Adrenal gland (tissue), 12 donors: ENCODE data around the gene SPAG16. TPM values are rescaled to one million over a fixed set of nuclear protein-coding genes. Genes with fewer than 3 reads are reported as not detected.

Experiments used
- DNase-seq, 7 donors: peaks; one replicate each; pipeline ENCODE4 v3.0.0-alpha.2; 2019 to 2020
- H3K27ac ChIP-seq, 5 donors: fragments of 200-600 bp; sonication (generic) in 4 of 5; 1 replicate in 3 of 5; 2 replicates in 2 of 5; pipeline versions ENCODE4 v1.5.1 to v1.8.0; 2016 to 2020; ENCODE audit warnings: mild to moderate bottlenecking in 1 of 5
- H3K27me3 ChIP-seq: fragments of 200-600 bp; 2 replicates; pipeline ENCODE4 v1.8.0; 2021
- H3K36me3 ChIP-seq, 2 donors: fragments of 200-600 bp; replicated peaks in 1 of 2; 1 replicate in 1 of 2; 2 replicates in 1 of 2; pipeline versions ENCODE4 v1.5.1 to v1.8.0; 2018 to 2022
- H3K4me1 ChIP-seq, 2 donors: fragments of 200-600 bp; replicated peaks in 1 of 2; 1 replicate in 1 of 2; 2 replicates in 1 of 2; pipeline versions ENCODE4 v1.5.1 to v1.8.0; 2018 to 2021
- H3K4me3 ChIP-seq, 4 donors: fragments of 200-600 bp; sonication (generic) in 3 of 4; one replicate each; pipeline ENCODE4 v1.5.1; 2016 to 2018
- H3K9me3 ChIP-seq, 3 donors: fragments of 200-600 bp; sonication (generic) in 1 of 3; replicated peaks in 1 of 3; 1 replicate in 2 of 3; 2 replicates in 1 of 3; pipeline versions ENCODE4 v1.5.1 to v1.8.0; 2016 to 2021
- CTCF ChIP-seq, 6 experiments: fragments of 450-650 bp in 4 of 6; fragments of 200-600 bp in 2 of 6; sonication (generic) in 1 of 6; IDR thresholded peaks; 1 replicate in 5 of 6; 2 replicates in 1 of 6; pipeline versions ENCODE4 v1.5.1 to v1.8.0; 2016 to 2021; ENCODE audit warnings: antibody characterized with exemption in 6 of 6, mild to moderate bottlenecking in 2 of 6, moderate library complexity in 1 of 6
- POLR2A ChIP-seq, 2 donors: fragments of 450-650 bp; IDR thresholded peaks; one replicate each; pipeline ENCODE4 v1.6.1; 2017; ENCODE audit warnings: antibody characterized with exemption in 2 of 2, mild to moderate bottlenecking in 2 of 2, moderate library complexity in 1 of 2
- WGBS, 4 donors: extraction: QIAGEN DNeasy Blood & Tissue Kit in 2 of 4; methylation state at CpG; one replicate each; pipeline versions ENCODE4 v1.1.5 to v1.1.7; 2013 to 2017; 5-methylcytosine and 5-hydroxymethylcytosine counted together
- intact Hi-C, 2 donors: fragments of 100-400 bp; cut with DNase I; formaldehyde crosslinking; loops; one replicate each; pipeline versions ENCODE4 v1.14.1 to v1.15.0; 2022 to 2023
- polyA plus RNA-seq, 3 donors: library from polyadenylated mRNA; stranded (reverse); fragments of 200-250 nt in 2 of 3; fragments of 350-450 nt in 1 of 3; fragmentation: Illumina TruSeq in 1 of 3; extraction: RNeasy Lipid Tissue Mini Kit (QIAGEN cat#74804) in 1 of 3; gene quantifications; one replicate each; pipeline ENCODE4 v1.2.3, GENCODE V29; 2013 to 2014
- total RNA-seq, 9 donors: library from RNA; depleted of rRNA in 4 of 9; stranded (reverse); fragments of >200 nt in 4 of 9; fragments of 120-200 nt in 1 of 9; fragmentation: NEBNext Ultra II Directional in 1 of 9; extraction: Animal tissue kit (Norgen Biotek cat#: 25700) in 1 of 9; gene quantifications; one replicate each; pipeline versions ENCODE4 v1.1.0 to v1.2.4, GENCODE V29; 2013 to 2023
- donor health status: healthy with polysubstance abuse.
- donor health status: Bipolar disorder and iron deficiency.
- donor health status: DM: yes; HTN: yes; CAD: no.
- donor health status: DM: no; HTN: no; CAD: no.
- donor health status: DM: no; HTN: no; CAD: no.
- donor health status: DM: yes; HTN: yes; CAD: no.

SPAG16 gene
- total and polyA plus RNA-seq, 12 donors, result 12.4 to 45.3 (median 21.8) TPM

DNA sequence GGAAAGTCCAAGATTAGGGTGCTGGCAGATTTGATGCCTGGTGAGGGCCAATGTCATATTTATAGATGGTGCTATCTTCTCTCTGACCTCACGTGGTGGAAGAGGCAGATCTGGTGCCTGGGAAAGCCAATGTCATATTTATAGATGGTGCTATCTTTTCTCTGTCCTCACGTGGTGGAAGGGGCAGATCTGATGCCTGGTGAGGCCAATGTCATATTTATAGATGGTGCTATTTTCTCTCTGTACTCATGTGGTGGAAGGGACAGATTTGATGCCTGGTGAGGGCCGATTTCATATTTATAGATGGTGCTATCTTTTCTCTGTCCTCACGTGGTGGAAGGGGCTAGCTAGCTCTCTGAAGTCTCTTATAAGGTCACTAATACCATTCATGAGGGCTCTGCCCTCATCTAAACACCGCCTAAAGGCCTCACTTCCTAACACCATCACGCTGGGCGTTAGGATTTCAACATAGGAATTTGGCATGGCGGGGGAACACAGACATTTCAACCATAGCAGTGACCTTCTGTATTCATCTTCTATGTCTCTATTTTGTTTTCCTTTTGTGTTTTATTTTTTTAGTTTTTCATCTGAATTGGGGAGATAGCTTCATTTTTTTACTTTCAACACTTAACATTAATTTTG lies 278.4 kb downstream of the SPAG16 start:
- H3K27ac ChIP-seq, result no peak overlapping the region
- H3K4me3 ChIP-seq, result no peak overlapping the region
- intact Hi-C loops, result no loop called here
- H3K27me3 ChIP-seq, result no peaks in the 10 kb centered on the region
- no peak for TF ChIP-seq POLR2A (IDR thresholded peaks at IDR 0.05)
- no peak for TF ChIP-seq CTCF (IDR thresholded peaks at IDR 0.05)
- WGBS, 4 donors, result 66 to 76% (median 70%) methylated on average over 8 of the region's 8 CpGs
- no peak for DNase-seq
- H3K4me1 ChIP-seq, result no peaks in the 10 kb centered on the region
- no peaks in the 10 kb centered on the region for H3K9me3 ChIP-seq
- H3K36me3 ChIP-seq, result no peaks in the 10 kb centered on the region

DNA sequence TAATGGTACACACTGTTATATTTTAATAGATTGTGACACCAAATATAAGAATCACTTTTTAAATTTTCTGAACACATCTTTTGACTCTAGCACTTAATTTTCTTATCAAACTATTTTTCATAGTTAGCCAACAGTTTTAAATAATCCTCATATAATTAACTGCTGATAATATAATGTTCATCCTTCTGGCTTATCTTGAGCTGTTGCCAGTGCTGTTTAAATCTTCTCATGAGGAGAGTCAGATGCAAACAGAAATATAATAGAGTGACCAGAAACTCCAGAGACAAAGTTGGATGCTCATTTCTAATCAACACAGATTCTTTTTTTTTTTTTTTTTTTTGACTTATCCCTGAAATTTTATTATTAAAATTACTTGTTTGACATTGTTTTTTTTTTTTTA lies 282.6 kb downstream of the SPAG16 start:
- H3K9me3 ChIP-seq, result no peaks in the 10 kb centered on the region
- no peak overlapping the region for H3K4me3 ChIP-seq
- H3K36me3 ChIP-seq, result no peaks in the 10 kb centered on the region
- TF ChIP-seq CTCF (IDR thresholded peaks at IDR 0.05) (no peak), POLR2A (IDR thresholded peaks at IDR 0.05) (no peak)
- no peaks in the 10 kb centered on the region for H3K27me3 ChIP-seq
- no peak for DNase-seq
- no peaks in the 10 kb centered on the region for H3K4me1 ChIP-seq
- H3K27ac ChIP-seq, result no peak overlapping the region
- intact Hi-C loops, result no loop called here

GRCh38 chr2:213609570-213610170 lies 325.4 kb downstream of the SPAG16 start:
- DNase-seq, result no peak
- H3K27me3 ChIP-seq, result no peaks in the 10 kb centered on the region

More at GRCh38 chr2:213609570-213610170, 325.4 kb downstream of the SPAG16 start:
- 79 to 88% (median 86%) methylated on average over 1 of the region's 1 CpG for WGBS, 4 donors
- Histone ChIP-seq H3K9me3 (no peaks in the 10 kb centered on the region), H3K27ac (no peak overlapping the region), H3K4me3 (no peak overlapping the region), H3K36me3 (no peaks in the 10 kb centered on the region), H3K4me1 (no peaks in the 10 kb centered on the region)
- TF ChIP-seq POLR2A (IDR thresholded peaks at IDR 0.05), result no peak
- no peak for TF ChIP-seq CTCF (IDR thresholded peaks at IDR 0.05)
- intact Hi-C loops, result no loop called here
